Activated CD8-positive, alpha-beta memory T cell treated with anti-CD3 and anti-CD28 coated beads, Interleukin-2, amount 50 U/mL, for 24 hours (primary cell): ENCODE results near the gene DSTYK.
"Not testable (repeated sequence)": the region's sequence is repeated elsewhere in the genome, so short reads cannot be mapped to it uniquely, and the experiment has no call there.

Experiments
- DNase-seq: peaks from one replicate; pipeline ENCODE4 v3.0.0-alpha.2; 2020; ENCODE audit errors: extremely low read depth

The DSTYK gene

DNA sequence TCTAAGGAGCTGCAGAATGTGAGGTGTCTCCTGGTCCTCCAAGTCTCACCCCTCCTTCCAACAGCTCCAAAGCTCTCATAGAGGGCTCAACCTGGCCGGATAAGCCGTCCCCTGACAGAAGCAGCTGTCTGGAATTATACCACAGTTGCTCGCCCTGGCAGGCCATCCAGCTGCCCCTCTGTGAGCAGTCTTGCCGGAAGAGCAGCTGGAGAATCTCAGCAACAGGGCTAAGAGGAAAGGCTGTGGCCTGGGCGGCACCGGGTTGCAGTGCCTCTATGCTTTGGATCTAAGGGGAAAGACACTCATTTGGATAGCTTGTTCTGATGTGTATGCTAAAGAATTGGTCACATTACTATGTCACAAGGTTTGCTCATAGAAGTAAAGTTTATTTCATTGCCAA, 28.6 kb upstream of the DSTYK start:
- no peak for DNase-seq

GRCh38 chr1:205239078-205239477, 27.6 kb upstream of the DSTYK start:
- DNase-seq = no peak

- DNase-seq = peak; percentile 14
These were observed 26.3 kb upstream of the DSTYK start for GRCh38 chr1:205237526-205238484.

GRCh38 chr1:205236951-205237475, 25.5 kb upstream of the DSTYK start:
- DNase-seq = no peak

DNA sequence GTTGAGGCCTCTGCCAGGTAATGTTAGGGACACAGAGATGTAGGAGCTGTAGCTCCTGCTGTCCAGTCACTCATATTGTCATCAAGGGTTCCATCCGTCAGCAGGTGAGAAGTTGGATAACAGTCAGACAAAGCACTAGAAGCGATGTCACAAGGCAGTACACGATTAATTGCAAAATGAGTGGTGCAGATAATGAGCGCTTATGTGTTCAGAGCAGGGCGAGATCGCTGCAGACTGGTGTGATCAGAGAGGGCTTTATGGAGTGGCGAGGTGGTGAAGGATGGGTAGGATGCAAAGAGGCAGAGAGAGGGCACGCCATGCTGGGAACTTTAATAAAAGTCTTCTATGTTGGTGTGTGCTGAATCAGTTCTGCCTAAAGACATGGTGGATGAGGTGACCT, 25.0 kb upstream of the DSTYK start:
- no peak for DNase-seq

DNA sequence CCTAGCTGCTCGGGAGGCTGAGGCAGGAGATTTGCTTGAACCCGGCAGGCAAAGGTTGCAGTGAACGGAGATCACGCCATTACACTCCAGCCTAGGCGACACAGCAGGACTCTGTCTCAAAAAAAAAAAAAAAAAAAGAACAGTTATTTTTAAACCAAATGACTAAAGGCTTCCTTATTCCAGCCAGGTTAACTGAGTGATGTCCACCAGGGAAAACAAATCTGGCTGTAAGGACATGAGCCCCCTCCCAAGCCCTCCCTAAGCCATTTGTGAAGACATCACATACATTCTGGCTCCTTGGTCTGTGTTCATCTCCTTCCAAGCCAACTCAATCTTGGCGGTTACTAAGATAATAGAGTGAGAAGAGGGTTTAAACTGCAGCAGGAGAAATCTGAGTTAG, 24.4 kb upstream of the DSTYK start:
- no peak for DNase-seq

- DNase-seq = not testable (repeated sequence)
These were observed 22.5 kb upstream of the DSTYK start for GRCh38 chr1:205233986-205234385.

- no peak for DNase-seq
These were observed 21.5 kb upstream of the DSTYK start for GRCh38 chr1:205232945-205233397.

DNA sequence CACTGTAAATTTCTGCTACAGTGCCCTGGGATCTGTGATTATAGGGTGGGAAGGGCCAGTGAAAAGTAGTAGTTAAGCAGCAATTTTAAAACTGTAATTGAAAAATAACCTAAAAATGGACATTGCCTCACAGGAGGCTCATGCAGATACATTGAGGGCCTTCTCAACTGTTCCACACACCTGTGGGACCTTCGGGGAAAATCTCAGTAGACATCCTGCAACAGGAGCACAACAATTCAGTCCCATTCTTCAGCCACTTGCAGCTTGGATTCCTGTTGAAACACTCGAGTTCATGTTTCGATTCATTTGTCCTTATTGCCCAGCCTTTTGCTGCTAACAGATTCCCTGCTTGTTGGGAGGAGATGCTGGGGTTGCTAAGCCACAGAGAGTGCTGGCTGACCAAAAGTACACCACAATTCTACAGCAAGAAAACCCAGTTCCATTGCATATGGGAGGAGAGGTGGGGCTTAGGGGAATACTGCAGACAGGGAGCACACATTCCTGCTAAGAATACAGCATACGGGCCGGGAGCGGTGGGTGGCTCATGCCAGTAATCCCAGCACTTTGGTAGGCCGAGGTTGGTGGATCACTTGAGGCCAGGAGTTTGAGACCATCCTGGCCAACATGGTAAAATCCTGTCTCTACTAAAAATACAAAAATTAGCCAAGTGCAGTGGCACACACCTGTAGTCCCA, 20.8 kb upstream of the DSTYK start:
- DNase-seq = no peak

GRCh38 chr1:205230982-205231381, 19.5 kb upstream of the DSTYK start:
- no peak for DNase-seq

GRCh38 chr1:205229916-205230700, 18.6 kb upstream of the DSTYK start:
- no peak for DNase-seq

GRCh38 chr1:205229399-205229871, 17.9 kb upstream of the DSTYK start:
- peak; percentile 23 for DNase-seq

GRCh38 chr1:205228093-205228521, 16.6 kb upstream of the DSTYK start:
- no peak for DNase-seq

DNA sequence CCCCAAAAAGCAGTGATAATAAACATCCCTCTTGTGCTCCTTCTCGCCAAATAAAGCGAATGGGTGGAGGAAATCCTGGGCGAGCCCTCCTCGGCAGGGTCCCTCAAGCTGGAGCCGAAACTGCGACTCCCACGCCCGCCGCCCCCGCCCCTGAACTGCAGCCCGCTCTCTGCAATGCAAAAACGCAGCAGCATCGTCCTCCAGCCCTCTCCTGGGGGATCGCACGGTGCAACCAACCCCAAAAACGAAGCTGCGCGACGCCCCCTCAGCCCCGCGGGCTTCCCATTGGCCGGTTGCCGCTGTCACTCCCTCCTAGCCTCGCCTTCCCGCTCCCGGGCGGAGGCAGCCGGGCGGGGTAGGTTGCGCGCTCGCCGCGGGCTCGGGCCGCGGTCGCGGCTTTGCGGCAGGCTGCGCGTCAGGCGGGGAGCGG, 16.1 kb upstream of the DSTYK start, which contains the start of gene TMCC2:
Gene TMCC2 (plus strand): TSS at position 363 of the 430 bp plus-strand sequence. CDS start 619 bp downstream, outside the sequence.
- DNase-seq = peak; percentile 63

- no peak for DNase-seq
These were observed 15.5 kb upstream of the DSTYK start for GRCh38 chr1:205226868-205227583.

GRCh38 chr1:205225901-205226765, 14.6 kb upstream of the DSTYK start:
- DNase-seq = no peak

DNA sequence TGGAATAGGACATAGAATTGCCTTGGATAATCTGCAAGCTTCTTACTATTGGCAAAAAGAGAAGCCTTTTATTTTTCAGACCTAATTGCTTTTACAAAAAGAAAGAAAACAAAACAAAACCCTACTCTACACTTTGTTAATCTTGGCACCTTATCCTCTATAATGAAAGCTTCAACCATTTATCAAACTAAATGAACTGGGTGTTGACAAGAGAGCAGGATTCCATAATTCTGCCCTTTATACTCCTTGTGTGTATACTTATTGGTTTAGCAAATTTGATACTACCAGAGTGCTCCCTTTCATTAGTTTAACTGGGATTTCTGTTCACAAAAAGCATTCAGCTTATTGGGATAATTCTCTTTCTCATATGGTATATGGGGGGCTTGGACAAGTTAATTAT, 13.2 kb upstream of the DSTYK start:
- DNase-seq = no peak

GRCh38 chr1:205220421-205220820, 8.9 kb upstream of the DSTYK start:
- no peak for DNase-seq

- no peak for DNase-seq
These were observed 5.9 kb upstream of the DSTYK start for GRCh38 chr1:205217418-205217817.

GRCh38 chr1:205216588-205216987, 5.1 kb upstream of the DSTYK start:
- DNase-seq = no peak
